ENCODE results near the gene PLEKHG2.
A peak's percentile ranks its signal among the peaks of the same experiment; 100 is the strongest.

Gene PLEKHG2

GRCh38 chr19:39410017-39410830 is 2.2 kb upstream of the PLEKHG2 start:
- TF ChIP-seq ZFX (IDR thresholded peaks at IDR 0.05) (no peak), CTCF (conservative IDR thresholded peaks at IDR 0.05) (no peak)
- peak overlapping the region; percentile 80 for H3K27ac ChIP-seq

- TF ChIP-seq ZFX (IDR thresholded peaks at IDR 0.05), result no peak
- no peak for TF ChIP-seq CTCF (conservative IDR thresholded peaks at IDR 0.05)
- peak overlapping the region; percentile 80 for H3K27ac ChIP-seq
These were observed 1.7 kb upstream of the PLEKHG2 start for GRCh38 chr19:39410831-39411080.

- no peak overlapping the region; the same call in none of the 2 replicates for H3K27ac ChIP-seq
- TF ChIP-seq CTCF (conservative IDR thresholded peaks at IDR 0.05) (no peak), ZFX (IDR thresholded peaks at IDR 0.05) (no peak)
These were observed 1.2 kb upstream of the PLEKHG2 start for GRCh38 chr19:39411081-39411831.

GRCh38 chr19:39411832-39412099 is 703 bp upstream of the PLEKHG2 start:
- TF ChIP-seq CTCF (conservative IDR thresholded peaks at IDR 0.05) (peak; percentile 90), ZFX (IDR thresholded peaks at IDR 0.05) (no peak)
- peak overlapping the region; percentile 76; the same call in 1 of the 2 replicates for H3K27ac ChIP-seq

- no peak for TF ChIP-seq ZFX (IDR thresholded peaks at IDR 0.05)
- peak; percentile 30 for TF ChIP-seq CTCF (conservative IDR thresholded peaks at IDR 0.05)
- H3K27ac ChIP-seq, result peak overlapping the region; percentile 76
These were observed 400 bp downstream of the PLEKHG2 start for GRCh38 chr19:39412867-39413271.

- peak overlapping the region; percentile 76; the same call in 1 of the 2 replicates for H3K27ac ChIP-seq
- TF ChIP-seq CTCF (conservative IDR thresholded peaks at IDR 0.05), result no peak
- TF ChIP-seq ZFX (IDR thresholded peaks at IDR 0.05), result no peak
These were observed 922 bp downstream of the PLEKHG2 start for GRCh38 chr19:39413272-39413910.

Data from C4-2B (cell line).